Transverse colon (tissue), 4 donors: Measurements from ENCODE around the gene CETN3. TPM values are rescaled to one million over a fixed set of nuclear protein-coding genes. Genes with fewer than 3 reads are reported as not detected.

Experiments
- DNase-seq: peaks from one replicate; pipeline ENCODE4 v3.0.0-alpha.2; 2019
- H3K27ac ChIP-seq, 4 donors: fragments of 200-600 bp; sonication (generic); 2 replicates each; pipeline ENCODE4 v1.5.1; 2016 to 2018; ENCODE audit warnings: inconsistent platforms in 4 of 4
- H3K27me3 ChIP-seq: fragments of 200-600 bp; sonication (generic); 2 replicates; pipeline ENCODE4 v1.5.1; 2017; ENCODE audit warnings: inconsistent platforms
- H3K36me3 ChIP-seq, 4 donors: fragments of 200-600 bp; sonication (generic); 2 replicates each; pipeline ENCODE4 v1.5.1; 2017 to 2019; ENCODE audit warnings: inconsistent platforms in 4 of 4
- H3K4me1 ChIP-seq, 4 donors: fragments of 200-600 bp; sonication (generic); 2 replicates each; pipeline ENCODE4 v1.5.1; 2017 to 2020; ENCODE audit warnings: inconsistent platforms in 4 of 4
- H3K4me3 ChIP-seq, 4 donors: fragments of 200-600 bp; sonication (generic); 1 replicate in 1 of 4; 2 replicates in 3 of 4; pipeline versions ENCODE4 v1.5.1 to v1.6.1; 2017 to 2019; ENCODE audit warnings: inconsistent platforms in 4 of 4
- H3K9me3 ChIP-seq, 2 donors: fragments of 200-600 bp; sonication (generic); 2 replicates each; pipeline ENCODE4 v1.5.1; 2017 to 2019; ENCODE audit warnings: inconsistent platforms in 2 of 2
- CTCF ChIP-seq, 5 experiments: fragments of 200-600 bp in 3 of 5; fragments of 450-650 bp in 2 of 5; sonication (generic) in 3 of 5; IDR thresholded peaks; 1 replicate in 2 of 5; 2 replicates in 3 of 5; pipeline ENCODE4 v1.5.1; 2016 to 2017; ENCODE audit warnings: antibody characterized with exemption in 5 of 5, inconsistent platforms in 3 of 5, mild to moderate bottlenecking in 2 of 5, moderate library complexity in 1 of 5
- EP300 ChIP-seq: sonication (generic); formaldehyde crosslinking; IDR thresholded peaks from one replicate; pipeline ENCODE4 v1.6.1; 2017; ENCODE audit warnings: antibody characterized with exemption, low read depth
- POLR2A ChIP-seq: fragments of 450-650 bp; IDR thresholded peaks from one replicate; pipeline ENCODE4 v1.6.1; 2016; ENCODE audit warnings: antibody characterized with exemption, mild to moderate bottlenecking, moderate library complexity
- POLR2AphosphoS5 ChIP-seq, 3 donors: sonication (generic); formaldehyde crosslinking; IDR thresholded peaks; one replicate each; pipeline ENCODE4 v1.6.1; 2016; ENCODE audit warnings: antibody characterized with exemption in 3 of 3
- WGBS, 2 donors: methylation state at CpG; one replicate each; pipeline ENCODE4 v1.1.5; 2018; ENCODE audit warnings: low coverage in 1 of 2; 5-methylcytosine and 5-hydroxymethylcytosine counted together
- in situ Hi-C, 4 donors: fragments of 200-750 bp; cut with MboI; loops; one replicate each; pipeline versions ENCODE4 v1.15.0 to v1.15.1; 2017; ENCODE audit warnings: low sequenced_read_pairs in 3 of 4, low pct_ligation_motif_present in 1 of 4, low pct_unique_long_range_greater_than_20kb in 1 of 4
- intact Hi-C: fragments of 100-400 bp; cut with DNase I; formaldehyde crosslinking; loops from one replicate; pipeline ENCODE4 v1.15.1; 2023; ENCODE audit warnings: low total_unique reads
- total RNA-seq, 4 donors: library from RNA; depleted of rRNA; stranded (reverse); fragments of >200 nt; gene quantifications; one replicate each; pipeline ENCODE4 v1.1.0, GENCODE V29; 2016

Gene CETN3
- total RNA-seq, 4 donors from 2014 or later, result 9.7 to 22.7 TPM; not detected in 2

GRCh38 chr5:90437663-90438062 is 28.1 kb upstream of the CETN3 start:
- no peaks in the 10 kb centered on the region for H3K36me3 ChIP-seq
- DNase-seq, result no peak
- H3K4me1 ChIP-seq, result peaks cover 0 to 8% (median 4%) of the 10 kb centered on the region in 4 donors
- H3K27me3 ChIP-seq, result no peaks in the 10 kb centered on the region
- H3K4me3 ChIP-seq, result no peak overlapping the region
- in situ Hi-C loops (loop anchor here in 3 of 4 donors (10.0 to 25.0 kb wide), 3 partner anchors 100 to 350 kb away; partner anchors contain the start of gene LYSMD3 (in 1 of the 3)), intact Hi-C loops (loop anchor here (10.0 kb wide), 1 partner anchor 97 kb away; no protein-coding TSS in a partner anchor)
- H3K9me3 ChIP-seq, result no peaks in the 10 kb centered on the region
- no peak overlapping the region for H3K27ac ChIP-seq
- TF ChIP-seq POLR2AphosphoS5 (IDR thresholded peaks at IDR 0.05), result no peak
- no peak for TF ChIP-seq EP300
- TF ChIP-seq CTCF (IDR thresholded peaks at IDR 0.05), result no peak
- no peak for TF ChIP-seq POLR2A

DNA sequence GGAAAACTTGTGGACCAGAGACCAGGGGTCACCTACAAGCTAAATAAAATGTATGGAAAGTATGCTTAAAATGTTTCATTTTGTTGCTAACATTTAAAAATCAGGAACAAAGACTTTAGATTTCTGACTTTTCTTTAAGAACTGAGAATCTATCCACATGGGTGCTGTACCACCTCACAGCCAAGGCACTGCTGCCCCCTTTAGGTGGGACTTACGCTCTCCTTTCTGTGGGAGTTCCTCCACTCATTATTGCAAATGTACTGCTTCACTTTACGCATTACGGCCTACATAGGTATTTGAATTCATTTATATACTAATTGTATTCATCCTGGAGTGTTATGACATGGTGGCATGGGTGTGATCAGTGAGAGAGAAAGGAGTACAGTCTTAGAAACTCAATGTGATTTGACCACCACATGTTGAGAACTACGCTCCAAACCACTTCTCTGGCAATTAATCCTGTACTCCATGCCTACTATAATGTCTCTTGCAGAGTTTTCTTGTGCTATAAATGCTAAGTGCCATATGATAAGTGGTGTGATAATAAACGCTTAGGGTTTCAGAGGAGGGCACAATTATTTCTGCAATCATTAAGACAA is 24.7 kb upstream of the CETN3 start:
- H3K9me3 ChIP-seq, result no peaks in the 10 kb centered on the region
- DNase-seq, result peak; percentile 46
- H3K4me3 ChIP-seq, result no peak overlapping the region
- WGBS, 2 donors, result 53 to 64% methylated on average over 5 of the region's 5 CpGs
- H3K36me3 ChIP-seq, result no peaks in the 10 kb centered on the region
- TF ChIP-seq CTCF (IDR thresholded peaks at IDR 0.05), result peak; percentile 34 to 51 (median 48)
- no peak for TF ChIP-seq POLR2A
- H3K27ac ChIP-seq, result no peak overlapping the region
- in situ Hi-C loops, result loop anchor here in 3 of 4 donors (10.0 to 25.0 kb wide), 3 partner anchors 103 to 353 kb away; partner anchors contain the start of gene LYSMD3 (in 1 of the 3)
- intact Hi-C loops, result loop anchor here (10.0 kb wide), 1 partner anchor 101 kb away; no protein-coding TSS in a partner anchor
- H3K4me1 ChIP-seq, result no peaks in the 10 kb centered on the region
- H3K27me3 ChIP-seq, result no peaks in the 10 kb centered on the region

DNA sequence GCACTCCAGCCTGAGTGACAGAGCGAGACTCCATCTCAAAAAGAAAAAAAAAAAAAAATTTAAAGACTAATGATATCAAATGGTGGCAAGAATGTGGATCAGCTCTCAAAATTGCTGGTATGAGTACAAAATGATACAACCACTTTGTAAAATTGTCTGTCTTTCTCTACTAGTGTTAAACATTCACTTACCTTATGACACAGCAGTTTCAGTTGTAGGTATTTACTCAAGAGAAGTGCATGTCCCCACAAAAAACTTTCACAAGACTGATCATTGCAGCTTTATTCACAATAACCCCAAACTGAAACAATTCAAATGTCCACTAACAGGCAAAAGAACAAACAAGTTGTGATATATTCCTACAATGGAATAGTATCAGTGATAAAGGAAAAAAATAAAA is 14.7 kb upstream of the CETN3 start:
- Histone ChIP-seq H3K9me3 (no peaks in the 10 kb centered on the region), H3K27me3 (no peaks in the 10 kb centered on the region), H3K27ac (no peak overlapping the region), H3K4me3 (no peak overlapping the region), H3K36me3 (no peaks in the 10 kb centered on the region), H3K4me1 (no peaks in the 10 kb centered on the region)
- no peak for DNase-seq
- no peak for TF ChIP-seq CTCF (IDR thresholded peaks at IDR 0.05)
- no peak for TF ChIP-seq EP300
- no peak for TF ChIP-seq POLR2A
- TF ChIP-seq POLR2AphosphoS5 (IDR thresholded peaks at IDR 0.05), result no peak
- intact Hi-C loops, result no loop called here
- in situ Hi-C loops, result no loop called here
- WGBS, 2 donors, result 79 to 86% methylated on average over 1 of the region's 1 CpG

- in situ Hi-C loops, result no loop called here
- H3K4me1 ChIP-seq, result no peaks in the 10 kb centered on the region
- H3K4me3 ChIP-seq, result no peak overlapping the region
- 27 to 50% methylated on average over 1 to 4 of the region's 4 CpGs for WGBS, 2 donors
- intact Hi-C loops, result no loop called here
- H3K9me3 ChIP-seq, result no peaks in the 10 kb centered on the region
- no peaks in the 10 kb centered on the region for H3K36me3 ChIP-seq
- H3K27me3 ChIP-seq, result no peaks in the 10 kb centered on the region
- peak; percentile 14 for DNase-seq
- TF ChIP-seq POLR2A (no peak), CTCF (IDR thresholded peaks at IDR 0.05) (peak in 1 of 5 experiments; percentile 4), EP300 (no peak), POLR2AphosphoS5 (IDR thresholded peaks at IDR 0.05) (no peak)
- no peak overlapping the region for H3K27ac ChIP-seq
These were observed 11.6 kb upstream of the CETN3 start for GRCh38 chr5:90421136-90421535.
